ENCODE measurements around the gene PLEKHG4B.

Gene PLEKHG4B

DNA sequence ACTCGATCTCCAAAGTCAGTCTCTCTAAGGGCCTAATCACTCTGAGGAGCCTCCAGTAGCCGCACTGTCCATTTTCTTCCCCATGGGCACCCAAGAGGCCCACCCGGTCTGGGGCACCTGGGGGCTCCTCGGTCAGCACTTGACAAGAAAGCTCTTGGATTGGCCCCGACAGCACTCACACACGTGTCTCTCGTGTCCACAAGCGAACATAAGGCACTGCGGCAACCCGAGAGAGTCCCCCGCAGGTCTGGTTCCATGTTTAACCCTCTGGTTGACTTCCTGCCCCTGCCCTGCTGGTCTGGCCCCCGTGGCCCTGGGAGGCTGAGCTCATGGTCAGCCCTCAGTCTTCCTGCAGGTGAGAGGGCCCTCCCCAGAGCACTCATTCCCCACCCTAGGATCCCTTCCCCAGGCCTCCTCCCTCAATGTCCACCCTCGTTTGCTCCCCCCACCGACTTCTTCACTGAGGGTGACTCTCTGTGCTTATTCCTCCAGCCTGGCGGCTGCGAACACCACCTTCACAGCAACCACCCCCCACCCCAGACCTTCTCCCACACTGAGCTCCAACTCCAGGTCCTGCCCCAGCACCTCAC is 83.0 kb downstream of the PLEKHG4B start:
- TF ChIP-seq, protein P1, sequence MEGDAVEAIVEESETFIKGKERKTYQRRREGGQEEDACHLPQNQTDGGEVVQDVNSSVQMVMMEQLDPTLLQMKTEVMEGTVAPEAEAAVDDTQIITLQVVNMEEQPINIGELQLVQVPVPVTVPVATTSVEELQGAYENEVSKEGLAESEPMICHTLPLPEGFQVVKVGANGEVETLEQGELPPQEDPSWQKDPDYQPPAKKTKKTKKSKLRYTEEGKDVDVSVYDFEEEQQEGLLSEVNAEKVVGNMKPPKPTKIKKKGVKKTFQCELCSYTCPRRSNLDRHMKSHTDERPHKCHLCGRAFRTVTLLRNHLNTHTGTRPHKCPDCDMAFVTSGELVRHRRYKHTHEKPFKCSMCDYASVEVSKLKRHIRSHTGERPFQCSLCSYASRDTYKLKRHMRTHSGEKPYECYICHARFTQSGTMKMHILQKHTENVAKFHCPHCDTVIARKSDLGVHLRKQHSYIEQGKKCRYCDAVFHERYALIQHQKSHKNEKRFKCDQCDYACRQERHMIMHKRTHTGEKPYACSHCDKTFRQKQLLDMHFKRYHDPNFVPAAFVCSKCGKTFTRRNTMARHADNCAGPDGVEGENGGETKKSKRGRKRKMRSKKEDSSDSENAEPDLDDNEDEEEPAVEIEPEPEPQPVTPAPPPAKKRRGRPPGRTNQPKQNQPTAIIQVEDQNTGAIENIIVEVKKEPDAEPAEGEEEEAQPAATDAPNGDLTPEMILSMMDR (IDR thresholded peaks at IDR 0.05; ENCODE audit: low read length, missing control alignments), result no peak
- no peak for DNase-seq (ENCODE audit: low read depth)
- no peak overlapping the region for H3K4me3 ChIP-seq (replicated peaks; ENCODE audit: low read depth, low read length)

DNA sequence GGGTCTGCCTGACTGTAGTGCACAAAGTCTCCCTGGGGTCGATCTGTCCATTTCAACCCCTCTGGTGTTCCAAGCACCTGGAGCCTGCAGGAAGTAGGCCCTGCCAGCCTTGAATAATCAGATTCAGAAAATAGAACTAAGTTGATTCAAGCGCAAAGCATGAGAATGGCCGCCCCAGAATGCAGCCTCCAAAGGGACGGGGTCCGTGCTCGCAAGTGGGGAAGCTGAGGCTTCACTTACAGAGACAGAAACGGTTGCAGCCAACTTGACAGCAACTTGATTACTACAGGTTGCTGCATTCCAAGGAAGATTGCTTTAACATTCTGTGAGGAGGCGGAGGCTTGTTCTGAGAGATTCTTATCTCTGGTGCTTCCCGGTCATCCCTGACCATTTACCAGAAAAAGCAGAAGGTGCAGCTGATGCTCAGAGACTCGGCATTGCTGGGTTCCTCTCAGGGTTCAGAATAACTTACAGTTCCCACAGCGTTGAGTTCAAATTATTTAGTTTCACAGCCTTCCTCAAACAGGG is 84.4 kb downstream of the PLEKHG4B start:
- no peak overlapping the region for H3K4me3 ChIP-seq (replicated peaks; ENCODE audit: low read depth, low read length)
- TF ChIP-seq, protein P1 (IDR thresholded peaks at IDR 0.05; ENCODE audit: low read length, missing control alignments), result no peak
- DNase-seq (ENCODE audit: low read depth), result no peak

DNA sequence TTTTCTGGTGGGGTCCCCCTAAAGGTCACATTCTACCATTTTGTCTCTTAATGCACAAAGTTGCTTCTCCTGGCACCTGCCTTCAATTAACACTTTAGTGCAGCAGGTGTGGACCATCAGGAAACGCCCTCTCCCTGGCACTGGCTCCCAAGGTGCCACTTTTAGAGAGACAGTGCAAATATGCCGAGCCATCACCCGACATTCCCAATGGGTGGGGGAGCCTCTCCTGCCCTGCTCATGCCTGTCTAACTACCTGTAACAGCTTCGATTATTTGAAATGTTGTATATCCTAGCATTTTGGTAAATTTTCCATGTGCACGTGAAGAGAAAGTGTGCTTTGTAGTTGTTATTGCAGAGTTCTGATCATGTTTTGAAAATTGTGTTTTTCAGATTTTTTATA is 86.1 kb downstream of the PLEKHG4B start:
- no peak overlapping the region for H3K4me3 ChIP-seq (replicated peaks; ENCODE audit: low read depth, low read length)
- no peak for DNase-seq (ENCODE audit: low read depth)
- TF ChIP-seq, protein P1 (IDR thresholded peaks at IDR 0.05; ENCODE audit: low read length, missing control alignments), result no peak

DNA sequence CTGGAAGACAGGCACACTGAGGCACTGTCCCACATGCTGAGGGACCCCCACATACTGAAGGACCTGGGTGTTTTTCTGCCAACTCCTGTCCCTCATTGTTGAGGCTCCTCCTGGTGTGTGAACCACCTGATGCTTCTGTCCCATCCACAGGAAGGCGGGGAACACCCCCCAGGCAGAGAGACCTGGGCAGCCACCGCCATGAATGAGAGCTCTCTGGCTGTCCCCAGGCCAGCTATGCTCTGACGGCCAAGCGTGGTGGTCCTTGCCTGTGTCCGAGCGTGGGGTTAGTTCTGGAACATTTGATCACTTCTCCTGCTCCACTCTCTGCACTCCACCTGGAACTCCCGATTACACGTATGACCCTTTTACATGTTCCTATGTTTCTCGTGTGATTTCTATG is 87.4 kb downstream of the PLEKHG4B start:
- TF ChIP-seq, protein P1 (IDR thresholded peaks at IDR 0.05; ENCODE audit: low read length, missing control alignments), result no peak
- H3K4me3 ChIP-seq (replicated peaks; ENCODE audit: low read depth, low read length), result no peak overlapping the region
- no peak for DNase-seq (ENCODE audit: low read depth)

DNA sequence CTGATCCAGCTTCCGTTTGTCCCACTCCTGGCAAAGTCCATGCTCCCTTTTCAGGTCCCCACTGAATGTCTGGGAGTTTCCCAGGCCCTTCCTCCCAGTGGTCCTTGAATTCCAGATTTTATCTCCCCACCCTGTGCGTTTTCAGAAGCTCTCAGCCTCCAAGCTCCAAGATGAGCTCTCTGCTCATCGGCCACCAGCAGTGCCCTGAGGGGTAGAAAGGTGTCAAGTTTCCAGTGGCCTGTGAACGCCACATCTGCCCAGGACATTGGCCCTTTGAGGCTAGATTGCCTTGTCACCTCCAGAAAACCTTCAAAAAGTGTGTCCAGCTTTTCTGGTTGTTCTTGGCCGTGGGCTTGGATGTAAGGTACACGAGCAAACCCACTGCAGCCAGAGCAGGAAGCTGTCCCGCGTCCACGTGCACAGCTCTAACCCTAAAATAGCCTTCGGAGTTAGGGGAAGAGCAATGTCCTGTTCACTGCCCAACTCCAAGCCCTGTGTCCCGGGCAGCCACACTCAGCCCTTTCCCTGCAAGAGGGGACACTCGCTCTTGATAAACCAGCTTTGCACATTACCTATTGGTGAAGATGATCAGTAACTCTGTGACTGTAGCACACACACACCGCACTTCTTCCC is 88.4 kb downstream of the PLEKHG4B start:
- no peak overlapping the region for H3K4me3 ChIP-seq (replicated peaks; ENCODE audit: low read depth, low read length)
- TF ChIP-seq, protein P1 (IDR thresholded peaks at IDR 0.05; ENCODE audit: low read length, missing control alignments), result no peak
- no peak for DNase-seq (ENCODE audit: low read depth)

DNA sequence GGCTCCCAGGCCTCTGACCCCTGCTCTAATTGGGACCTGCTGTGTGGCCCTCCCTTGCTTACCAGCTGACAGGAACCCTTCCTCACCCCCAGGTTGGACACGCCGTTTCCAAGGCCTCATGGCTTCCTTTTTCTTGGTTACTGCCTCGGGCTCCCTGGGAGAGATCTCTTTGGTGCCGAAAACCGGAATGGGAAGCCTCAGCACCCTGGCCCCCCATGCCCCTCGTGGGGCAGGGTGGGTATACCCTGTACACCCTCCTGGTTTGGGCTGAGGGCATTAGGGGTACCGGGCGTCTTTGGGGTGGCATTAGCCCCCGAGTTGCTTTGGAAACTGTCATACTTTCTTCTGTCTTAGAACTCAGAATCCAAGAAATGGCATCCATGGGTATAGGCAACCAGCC is 89.2 kb downstream of the PLEKHG4B start:
- DNase-seq (ENCODE audit: low read depth), result no peak
- TF ChIP-seq, protein P1 (IDR thresholded peaks at IDR 0.05; ENCODE audit: low read length, missing control alignments), result no peak
- H3K4me3 ChIP-seq (replicated peaks; ENCODE audit: low read depth, low read length), result no peak overlapping the region

DNA sequence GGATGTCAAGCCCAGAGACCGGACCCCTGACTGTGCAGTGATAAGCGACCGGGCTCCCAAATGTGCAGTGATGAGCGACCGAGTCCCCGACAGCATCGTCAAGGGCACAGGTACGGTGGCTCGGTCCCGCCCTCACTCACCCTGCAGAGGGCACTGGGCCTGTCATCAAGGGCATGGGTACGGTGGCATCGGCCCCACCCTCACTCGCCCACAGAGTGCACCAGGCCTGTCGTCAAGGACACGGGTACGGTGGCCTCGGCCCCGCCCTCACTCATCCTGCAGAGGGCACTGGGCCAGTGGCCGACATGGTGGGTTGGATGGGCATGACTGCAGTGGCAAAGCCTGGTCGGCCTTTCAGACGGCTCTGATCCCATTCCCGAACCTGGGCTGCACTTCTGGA is 89.6 kb downstream of the PLEKHG4B start:
- no peak for DNase-seq (ENCODE audit: low read depth)
- no peak overlapping the region for H3K4me3 ChIP-seq (replicated peaks; ENCODE audit: low read depth, low read length)
- TF ChIP-seq, protein P1 (IDR thresholded peaks at IDR 0.05; ENCODE audit: low read length, missing control alignments), result no peak

All from fibroblast of pulmonary artery (primary cell).